ENCODE data around the gene HACD2.
A peak's percentile ranks its signal among the peaks of the same experiment; 100 is the strongest.

HACD2 gene

DNA sequence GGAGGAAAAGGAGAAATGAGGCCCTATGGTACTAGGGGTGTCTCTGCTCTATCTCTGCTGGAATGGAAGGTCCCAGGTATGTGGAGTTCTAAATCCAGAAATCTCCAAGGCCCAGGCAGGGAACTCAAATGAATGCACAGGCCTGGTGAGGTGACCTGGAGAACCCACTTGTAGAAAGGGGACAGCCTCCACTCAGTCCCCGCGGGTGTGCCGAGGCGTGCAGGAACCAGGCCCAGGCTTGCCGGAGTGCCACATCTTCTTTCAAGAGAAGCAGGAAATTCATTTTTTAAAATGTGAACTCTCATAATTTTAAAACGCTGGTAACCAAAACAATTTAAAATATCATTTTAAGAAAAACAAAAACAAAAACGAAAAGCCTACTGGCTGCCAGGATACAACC is 103.8 kb downstream of the HACD2 start:
- no peak for DNase-seq (ENCODE audit: low spot score)

DNA sequence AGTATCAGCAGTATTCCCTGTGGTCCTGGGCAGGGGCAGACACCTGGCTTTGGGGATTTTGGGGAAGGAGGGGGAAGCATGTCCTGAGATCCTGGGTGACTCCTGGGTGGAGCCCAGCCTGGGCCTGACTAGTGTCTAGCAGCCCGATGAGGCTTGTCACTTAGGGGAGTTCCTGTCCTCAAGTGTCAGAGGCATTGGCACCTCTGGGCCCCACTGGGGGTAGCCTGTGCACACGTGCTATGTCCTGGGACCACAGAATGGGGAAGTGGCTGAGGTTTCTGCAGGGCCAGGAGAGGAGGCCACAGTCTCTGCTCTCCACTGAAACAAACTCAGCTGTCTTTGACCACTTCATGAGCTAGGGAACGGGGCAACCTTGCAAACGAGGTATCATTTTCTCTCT is 104.4 kb downstream of the HACD2 start:
- no peak for DNase-seq (ENCODE audit: low spot score)

DNA sequence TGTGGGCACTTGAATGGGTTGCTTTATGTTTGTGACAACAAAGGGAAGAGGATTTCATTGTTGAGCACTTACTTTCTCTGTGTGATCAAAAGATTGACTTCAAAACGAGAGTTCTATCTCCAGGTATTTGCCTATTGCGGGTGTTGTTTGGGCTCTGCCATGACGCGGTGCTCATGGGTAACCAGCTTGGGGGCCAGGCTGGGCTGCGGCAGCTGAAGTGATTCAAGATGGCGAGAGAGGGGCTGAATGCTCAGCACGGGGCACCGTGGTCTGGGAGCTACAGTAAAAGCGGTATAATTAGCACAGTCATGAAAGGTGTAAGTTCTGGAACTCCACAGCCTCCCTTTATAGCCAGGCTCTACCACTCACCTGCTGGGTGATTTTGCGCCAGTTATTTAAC is 105.0 kb downstream of the HACD2 start:
- no peak for DNase-seq (ENCODE audit: low spot score)

DNA sequence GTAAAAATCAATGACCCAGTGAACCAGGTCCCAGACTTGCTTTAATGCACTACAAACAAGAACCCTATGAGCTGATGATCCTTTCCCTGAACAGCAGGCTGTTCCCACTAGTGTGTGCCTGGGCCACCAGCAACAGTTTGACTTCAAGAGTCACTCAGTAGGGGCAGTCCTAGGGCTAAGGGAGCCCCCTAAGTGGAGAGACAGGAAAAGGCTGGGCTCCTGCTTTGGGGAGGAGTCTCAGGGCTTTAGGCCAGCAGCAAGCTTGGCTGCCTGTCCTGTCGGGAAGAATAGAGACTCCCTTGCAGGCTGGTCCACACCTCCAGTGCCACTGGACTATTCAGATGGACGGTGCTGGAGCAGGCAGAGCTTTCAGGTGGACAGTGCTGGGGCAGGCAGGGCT is 106.5 kb downstream of the HACD2 start:
- DNase-seq (ENCODE audit: low spot score) = no peak

DNA sequence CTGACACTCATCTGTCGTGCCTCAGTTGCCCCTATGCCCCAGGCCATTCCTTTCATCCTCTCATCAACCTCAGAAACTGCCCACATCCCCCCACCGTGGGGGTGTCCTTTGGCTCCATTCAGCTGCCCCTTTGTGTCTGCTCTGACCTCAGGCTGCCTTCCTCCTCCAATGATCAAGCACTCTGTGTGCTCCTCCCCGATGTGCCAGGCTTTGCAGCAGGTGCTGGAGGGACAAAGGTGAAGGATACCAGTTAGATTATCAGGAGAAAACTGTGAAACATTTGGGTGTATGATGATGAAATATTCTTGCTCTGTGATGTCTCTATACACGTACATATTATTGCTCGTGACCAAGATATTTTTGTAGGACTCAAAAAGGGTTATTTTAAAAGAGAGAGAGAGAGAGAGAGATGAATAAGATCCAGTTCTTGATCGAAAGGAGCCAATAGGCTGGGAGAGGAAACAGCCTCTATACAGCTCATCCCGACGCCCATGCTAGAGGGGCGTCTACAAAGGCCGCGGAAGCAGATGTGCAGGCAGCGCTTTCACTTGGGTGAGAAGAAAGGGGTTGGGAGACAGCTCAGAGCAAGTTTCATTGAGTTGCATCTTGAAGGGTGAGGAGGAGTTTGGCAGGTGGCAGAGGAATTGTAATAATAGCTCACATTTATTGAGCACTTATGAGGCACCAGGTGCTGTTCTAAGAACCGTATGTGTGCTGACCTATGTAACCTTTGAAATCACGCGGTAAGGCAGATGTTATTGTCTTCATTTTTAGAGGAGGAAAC is 107.7 kb downstream of the HACD2 start:
- no peak for DNase-seq (ENCODE audit: low spot score)

DNA sequence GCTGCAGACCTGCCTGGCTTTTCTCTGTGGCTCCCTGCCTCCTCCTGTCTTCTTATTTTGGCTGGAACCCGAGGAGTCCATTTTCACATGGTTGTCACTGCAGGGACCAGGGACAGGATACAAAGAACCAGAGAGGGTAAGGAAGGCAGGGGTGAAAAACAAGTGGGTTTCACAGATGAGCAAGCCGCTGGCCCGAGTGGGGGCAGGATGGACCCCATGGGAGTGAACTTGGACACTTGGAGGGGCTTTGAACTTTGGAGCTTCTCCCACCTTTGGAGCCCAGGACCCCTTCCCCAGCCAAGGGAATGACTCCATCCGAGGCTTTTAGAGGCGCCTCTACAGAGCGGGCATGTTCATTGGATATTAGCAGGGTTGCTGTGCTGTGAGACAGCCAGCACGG is 109.1 kb downstream of the HACD2 start:
- DNase-seq (ENCODE audit: low spot score) = no peak

DNA sequence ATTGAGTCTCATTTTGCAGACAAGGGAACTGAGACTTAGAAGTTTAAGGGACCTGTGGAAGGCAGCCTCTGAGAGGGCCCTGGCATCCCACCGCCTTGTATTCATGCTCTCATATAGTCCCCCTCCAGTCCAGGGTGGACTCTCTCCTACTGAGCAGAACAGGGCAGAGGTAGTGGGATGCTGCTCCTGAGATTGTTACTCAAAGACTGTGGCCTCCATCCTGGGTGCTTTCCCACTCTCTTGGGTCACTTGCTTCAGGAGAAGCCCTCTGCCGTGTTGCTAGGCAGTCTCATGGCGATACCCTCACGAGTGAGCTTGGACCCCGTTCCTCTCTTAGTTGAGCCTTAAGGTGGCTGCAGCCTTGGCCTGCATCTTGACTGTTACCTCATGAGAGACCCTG is 113.7 kb downstream of the HACD2 start:
- DNase-seq (ENCODE audit: low spot score) = no peak

DNA sequence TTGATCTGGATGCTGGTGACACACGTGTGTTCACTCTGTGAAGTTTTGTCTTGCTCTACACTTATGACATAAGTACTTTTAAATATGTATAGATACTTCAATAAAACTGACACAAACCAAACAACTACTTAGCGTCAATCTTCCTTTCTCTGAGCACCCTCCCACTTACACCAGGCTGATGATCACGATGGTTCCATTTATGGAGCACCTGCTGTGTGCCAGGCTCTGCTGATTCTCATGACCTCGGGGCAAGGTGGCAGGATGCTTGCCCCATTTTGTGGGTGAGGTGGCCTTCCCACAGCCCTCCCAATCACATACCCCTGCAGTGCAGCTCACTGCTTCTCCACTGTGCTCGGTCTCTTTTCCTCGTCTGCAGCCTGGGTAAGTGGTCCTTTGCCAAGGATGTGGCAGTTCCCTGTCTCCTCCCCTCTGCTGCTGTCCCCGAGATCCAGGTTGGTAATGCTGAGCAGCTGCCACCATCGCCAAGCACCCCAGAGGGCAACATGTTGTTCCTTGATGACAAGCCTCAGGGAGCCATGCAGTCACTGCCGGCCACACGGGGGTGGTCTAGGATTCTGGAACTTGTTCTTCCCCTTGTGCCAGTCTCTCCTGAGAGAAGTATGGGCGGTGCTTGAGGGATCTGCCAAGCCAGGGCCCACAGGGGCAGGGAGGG is 115.4 kb downstream of the HACD2 start:
- no peak for DNase-seq (ENCODE audit: low spot score)

DNA sequence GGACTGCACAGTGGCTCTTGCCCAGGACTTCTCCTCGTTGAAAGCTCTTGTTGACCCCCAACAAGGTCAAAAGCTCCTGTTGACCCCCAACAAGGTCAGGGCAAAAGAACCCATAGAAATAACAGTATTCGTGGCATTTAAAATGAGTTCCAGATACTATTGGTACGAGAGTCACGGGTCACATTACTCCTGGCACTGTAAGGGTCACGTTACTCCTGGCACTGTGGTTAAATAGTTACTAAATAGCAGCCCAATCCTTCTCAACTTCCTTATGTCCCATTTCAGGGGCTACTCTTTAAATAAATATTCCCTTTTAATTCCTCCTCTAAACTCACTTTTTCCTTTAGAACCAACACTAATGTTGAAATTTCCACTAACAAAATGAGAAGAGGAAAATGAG is 117.8 kb downstream of the HACD2 start:
- DNase-seq (ENCODE audit: low spot score) = no peak

DNA sequence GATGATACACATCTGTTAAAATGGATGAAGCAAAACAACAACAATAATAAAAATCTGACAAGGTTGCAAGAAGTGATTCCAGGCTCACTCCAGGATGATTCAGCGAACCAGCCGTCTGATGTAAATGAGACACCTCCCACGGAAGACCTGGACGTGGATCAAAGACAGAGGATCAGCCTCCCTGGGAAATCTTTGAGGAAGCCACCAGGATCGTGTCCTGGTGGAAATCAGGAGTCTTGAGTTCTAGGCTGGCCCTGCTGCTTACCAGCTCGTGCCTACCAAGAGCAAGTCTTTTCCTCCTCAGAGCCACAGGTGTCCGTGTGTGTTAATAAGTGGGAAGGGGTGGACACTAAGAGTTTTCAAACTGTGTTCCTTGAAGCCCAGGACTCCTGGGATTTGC is 120.6 kb downstream of the HACD2 start:
- no peak for DNase-seq (ENCODE audit: low spot score)

DNA sequence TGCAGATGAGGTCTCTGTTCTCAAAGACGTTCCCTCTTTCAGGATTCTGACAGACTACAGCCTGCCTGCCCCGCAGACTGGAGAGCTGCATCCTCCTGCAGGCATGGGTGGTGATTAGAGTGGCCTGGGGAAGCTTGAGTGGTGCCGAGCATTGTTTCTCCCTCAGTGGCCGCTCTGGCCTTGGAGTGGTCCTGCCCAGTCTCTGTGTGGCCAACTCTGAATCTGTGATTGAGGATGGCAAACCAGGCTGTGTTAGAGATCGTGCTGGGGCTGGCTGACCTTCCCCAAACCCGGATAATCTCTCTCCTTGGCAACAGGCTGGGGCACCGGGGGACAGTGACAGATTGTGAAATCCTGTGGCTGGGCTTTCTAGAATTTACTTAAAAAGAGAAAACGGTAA is 125.0 kb downstream of the HACD2 start:
- DNase-seq (ENCODE audit: low spot score) = no peak

DNA sequence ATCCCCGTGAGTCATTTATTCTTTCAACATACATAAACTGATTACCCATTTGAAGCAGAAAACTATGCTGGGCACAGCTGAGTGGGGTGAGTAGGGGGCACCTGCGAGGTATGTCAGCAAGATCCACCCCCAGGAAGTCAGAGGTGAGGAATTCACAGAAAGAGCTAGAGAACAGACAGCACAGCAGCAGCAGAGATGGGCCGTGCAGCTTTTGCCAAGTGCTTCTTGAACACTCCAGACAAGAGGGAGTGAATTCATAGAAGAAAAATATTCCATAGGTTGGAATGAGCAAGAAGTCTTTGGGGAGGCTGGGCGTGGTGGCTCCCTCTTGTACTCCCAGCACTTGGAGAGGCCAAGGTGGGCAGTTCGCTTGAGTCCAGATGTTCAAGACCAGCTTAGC is 126.6 kb downstream of the HACD2 start:
- no peak for DNase-seq (ENCODE audit: low spot score)

DNA sequence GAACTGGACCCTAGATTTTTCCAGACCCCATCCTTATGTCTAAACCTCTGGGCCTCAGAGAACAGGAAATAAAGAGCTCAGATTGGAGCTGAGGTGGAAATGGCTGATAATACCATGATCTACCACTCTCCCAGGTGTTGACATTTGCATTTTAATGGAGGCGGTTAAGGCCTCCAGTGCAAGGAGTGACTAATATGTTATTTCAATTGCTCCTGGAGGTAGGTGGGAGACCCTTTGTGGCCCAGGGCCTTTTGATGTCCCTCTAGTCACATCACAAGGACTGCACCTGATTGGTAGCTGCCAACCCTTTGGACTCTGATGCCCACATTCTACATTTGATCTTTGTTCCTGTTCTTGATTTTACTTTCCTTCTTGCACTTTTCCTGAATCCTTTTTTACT is 127.0 kb downstream of the HACD2 start:
- no peak for DNase-seq (ENCODE audit: low spot score)

DNA sequence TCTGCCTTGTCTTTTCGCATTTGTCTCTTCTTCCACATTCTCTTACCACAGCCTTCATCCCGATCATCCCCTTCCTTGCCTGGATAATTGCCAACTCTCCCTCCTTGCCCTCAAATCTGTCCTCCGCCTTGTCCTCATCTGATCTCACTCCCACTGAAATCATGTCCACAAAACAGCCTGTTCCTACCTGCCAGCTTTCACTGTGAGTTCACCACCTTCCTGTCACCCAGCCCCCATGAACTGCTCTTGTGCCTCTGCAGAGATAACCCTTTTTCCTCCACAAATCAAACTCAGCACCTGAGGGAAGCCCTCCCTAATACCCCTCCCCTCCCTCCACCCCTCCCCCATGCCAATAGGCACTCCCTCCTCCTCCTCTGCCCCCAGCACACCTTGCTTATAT is 131.2 kb downstream of the HACD2 start:
- DNase-seq (ENCODE audit: low spot score) = no peak

DNA sequence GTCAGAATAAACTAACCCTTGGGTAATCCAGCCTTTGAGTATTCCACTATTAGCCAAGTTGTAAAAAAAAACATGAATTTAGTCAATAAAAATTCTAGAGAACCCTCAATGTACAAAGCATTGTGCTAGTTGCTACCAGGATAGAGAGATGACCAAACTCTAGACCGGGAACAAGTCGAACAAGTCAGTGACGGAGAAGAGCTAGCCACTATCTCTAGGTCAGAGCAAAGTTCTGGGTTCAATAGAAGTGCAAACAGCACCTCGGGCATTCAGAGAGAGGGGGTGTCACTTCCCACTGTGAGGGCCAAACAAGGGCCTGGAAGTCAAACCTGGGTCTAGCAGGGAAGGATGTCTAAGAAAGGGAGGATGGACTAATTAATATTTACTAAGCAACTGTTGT is 133.7 kb downstream of the HACD2 start:
- DNase-seq (ENCODE audit: low spot score) = no peak

DNA sequence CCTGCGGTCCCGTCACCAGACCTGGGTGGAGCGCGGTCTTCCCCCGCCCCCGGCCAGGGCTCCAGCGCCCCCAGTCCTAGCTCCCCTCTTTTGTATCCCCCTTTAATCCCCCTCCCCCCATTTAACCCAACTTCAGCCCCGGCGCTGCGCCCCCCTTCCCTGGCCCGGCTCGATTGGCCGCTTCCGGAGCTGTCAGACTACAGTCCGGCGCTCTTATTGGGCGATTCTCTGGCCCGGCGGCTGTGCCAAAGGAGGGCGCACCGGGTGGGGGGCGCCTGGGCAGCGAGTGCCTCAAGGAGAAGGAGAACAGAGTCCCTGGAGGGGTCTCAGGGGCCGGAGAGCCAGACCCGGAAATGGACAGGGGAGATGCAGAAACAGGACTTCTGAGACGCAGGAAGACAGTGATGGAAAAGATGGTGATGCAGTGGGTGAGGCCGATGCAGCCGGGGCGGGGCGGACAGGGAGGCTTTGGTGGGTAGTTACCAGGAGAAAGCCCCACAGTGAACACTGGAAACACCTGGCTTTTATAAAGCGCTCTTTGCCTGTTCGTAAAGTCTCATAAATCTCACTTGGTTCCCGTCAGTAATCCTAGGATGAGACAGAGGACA is 134.8 kb downstream of the HACD2 start:
- DNase-seq (ENCODE audit: low spot score) = peak; percentile 23

DNA sequence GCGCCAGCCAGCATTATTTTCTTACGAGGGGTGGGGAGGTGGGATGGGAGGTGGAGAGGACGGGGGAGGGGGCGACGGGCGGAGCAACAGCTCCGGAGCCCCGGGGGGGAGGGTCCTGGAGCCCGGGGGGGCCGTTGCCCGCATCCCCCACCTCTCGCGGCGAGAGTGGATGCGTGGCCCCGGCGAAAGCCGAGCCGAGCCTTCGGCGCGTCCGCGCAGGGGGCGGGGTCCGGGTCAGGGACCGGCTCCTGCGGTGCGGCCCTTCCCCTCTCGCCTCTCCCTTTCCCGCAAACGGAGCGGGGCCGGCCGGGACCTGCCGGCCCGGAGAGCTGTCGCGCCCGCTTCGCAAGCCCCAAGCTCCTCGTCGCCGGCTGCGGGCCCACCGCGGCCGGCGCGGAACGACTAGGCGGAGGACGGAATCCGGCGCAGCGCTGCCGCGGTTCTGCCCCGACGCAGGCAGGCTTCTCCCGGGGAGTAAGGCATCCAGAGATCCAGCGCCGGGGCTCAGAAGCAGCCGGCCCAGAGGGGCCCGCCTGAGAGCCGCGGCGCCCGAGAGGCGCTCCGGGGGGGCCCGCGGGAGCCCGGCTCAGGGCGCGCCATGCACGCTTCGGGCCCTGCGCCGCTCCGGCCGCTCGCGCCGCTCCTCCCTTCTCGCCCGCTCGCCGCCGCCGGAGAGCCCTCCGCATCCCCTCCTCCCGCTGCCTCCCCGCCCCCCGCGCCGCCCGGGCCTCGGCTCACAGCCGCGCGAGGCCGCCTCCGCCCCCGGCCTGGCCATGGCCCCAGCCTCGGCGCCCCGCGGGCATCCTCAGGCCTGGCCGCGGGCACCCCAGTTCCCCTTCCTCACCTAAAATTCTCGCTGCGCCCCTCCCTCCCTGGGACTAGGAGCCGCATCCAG is 135.5 kb downstream of the HACD2 start:
- DNase-seq (ENCODE audit: low spot score) = peak; percentile 38

DNA sequence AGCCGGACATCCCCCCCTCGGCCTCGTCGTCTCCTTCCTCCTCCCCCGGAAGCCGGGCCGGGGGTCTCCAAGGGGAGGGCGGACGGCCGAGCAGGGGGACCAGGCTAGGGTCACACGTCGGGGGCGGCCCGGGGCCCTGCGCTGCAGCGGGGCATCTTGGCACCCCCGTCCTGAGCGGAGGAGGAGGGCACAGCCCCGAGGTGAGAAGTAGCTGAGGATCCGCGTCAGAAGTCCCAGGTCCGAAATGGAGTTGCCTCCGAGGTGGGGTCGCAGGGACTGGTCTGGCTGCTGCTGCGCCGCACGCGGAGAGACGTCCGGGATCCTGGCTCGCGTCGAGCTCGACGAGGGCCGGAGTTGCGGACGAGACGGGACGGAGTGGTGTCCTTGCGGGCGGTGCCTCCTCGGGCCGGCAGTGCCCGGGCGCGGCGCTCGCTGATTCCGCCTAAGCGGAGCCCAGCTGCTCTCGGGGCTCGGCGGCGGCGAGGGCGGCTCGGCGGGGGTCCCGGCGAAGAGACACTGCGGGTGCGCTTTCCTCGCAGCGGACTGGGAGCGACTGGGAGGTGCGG is 136.2 kb downstream of the HACD2 start, which contains the start of gene ADCY5:
Gene ADCY5, minus strand, starts transcription at position 555 of the 566 bp plus-strand sequence. Its CDS starts 545 bp downstream, at position 10.
- DNase-seq (ENCODE audit: low spot score) = no peak

DNA sequence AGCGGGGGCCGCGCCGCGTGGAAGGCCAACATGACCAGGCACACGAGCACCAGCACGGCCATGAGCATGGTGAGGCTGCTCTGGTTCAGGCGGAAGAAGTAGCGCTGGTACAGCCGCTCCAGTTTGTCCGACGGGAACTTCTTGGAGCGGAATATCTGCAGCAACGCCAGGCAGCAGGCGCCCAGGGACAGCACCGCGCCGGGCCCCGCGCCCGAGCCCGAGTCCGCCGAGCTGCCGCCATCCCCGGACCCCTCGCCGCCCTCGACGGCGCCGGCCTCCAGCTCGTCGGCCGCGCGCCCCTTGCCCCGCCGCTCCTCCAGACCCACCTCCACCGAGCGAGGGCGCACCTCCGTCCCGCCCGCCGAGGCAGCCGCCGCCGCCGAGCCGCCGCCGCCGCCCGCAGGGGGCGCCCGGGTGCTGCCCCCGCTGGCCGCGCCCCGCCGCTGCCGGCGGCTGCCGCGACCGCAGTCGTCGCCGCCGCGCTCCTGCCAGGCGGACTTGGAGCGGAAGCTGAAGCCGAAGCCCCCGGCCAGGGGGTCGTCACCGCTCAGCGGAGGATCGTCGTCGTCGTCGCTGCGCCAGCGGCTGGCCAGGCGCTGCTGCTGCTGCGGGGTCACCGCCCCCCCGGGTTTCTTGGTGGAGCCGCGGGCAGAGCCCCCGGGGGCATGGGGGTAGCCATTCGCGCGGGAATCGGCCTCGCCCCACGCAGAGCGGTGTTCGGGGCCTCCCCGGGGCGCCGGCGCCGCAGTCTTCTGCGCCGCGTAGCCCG is 136.9 kb downstream of the HACD2 start:
- DNase-seq (ENCODE audit: low spot score) = peak; percentile 17

DNA sequence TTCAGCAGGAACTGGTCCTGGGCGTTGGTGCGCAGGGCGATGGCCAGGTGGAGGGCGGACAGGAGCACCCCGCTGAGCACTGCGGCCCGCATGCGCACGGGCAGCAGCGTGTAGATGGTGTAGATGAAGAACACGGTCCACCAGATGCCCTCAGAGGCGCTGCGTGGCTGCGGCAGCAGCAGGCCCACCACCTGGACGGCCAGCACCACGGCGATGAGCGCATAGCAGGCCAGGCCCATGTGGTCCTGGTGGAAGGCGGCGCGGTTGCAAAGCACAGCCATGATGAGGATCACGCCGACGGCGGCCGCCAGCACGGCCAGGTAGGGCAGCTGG is 137.5 kb downstream of the HACD2 start:
- no peak for DNase-seq (ENCODE audit: low spot score)

DNA sequence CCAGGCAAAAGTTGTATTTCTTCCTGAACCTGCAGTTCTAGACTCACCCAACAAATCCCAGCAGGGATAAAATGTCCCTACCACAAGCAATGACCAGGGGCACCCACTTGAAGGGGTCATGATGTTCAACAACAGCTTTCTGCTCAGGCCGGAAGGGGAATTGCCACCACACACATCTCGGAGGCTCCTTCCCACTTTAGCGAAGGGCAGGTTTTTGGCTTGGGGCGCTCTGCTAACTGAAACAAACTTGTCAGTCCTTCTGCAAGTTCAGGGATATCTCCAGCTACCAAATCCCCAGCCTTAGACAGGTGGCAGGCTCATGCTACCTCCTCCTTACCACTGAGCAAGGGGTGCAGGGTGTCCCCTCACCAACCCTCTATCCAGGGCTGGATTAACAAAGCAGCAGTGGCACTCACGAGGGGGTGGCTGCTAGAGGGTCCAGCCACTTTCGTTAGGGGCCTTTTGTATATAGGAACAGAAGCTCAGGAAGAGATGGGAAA is 138.2 kb downstream of the HACD2 start:
- DNase-seq (ENCODE audit: low spot score) = no peak
